Gastrocnemius medialis (tissue), 4 donors: ENCODE data around the gene DUOX1. TPM values are rescaled to one million over a fixed set of nuclear protein-coding genes. Genes with fewer than 3 reads are reported as not detected.

Experiments
- ATAC-seq, 2 donors: fragments of 150-250 bp; one replicate each; pipeline ENCODE4 v1.9.1; 2016
- DNase-seq, 2 donors: peaks; one replicate each; pipeline ENCODE4 v3.0.0-alpha.2; 2019
- H3K27ac ChIP-seq, 4 donors: fragments of 200-600 bp; sonication (generic); 1 replicate in 1 of 4; 2 replicates in 3 of 4; pipeline ENCODE4 v1.5.1; 2016 to 2018; ENCODE audit warnings: mild to moderate bottlenecking in 2 of 4, moderate library complexity in 1 of 4
- H3K27me3 ChIP-seq, 3 donors: fragments of 200-600 bp; sonication (generic) in 2 of 3; 1 replicate in 1 of 3; 2 replicates in 2 of 3; pipeline versions ENCODE4 v1.5.1 to v1.6.0; 2016 to 2019; ENCODE audit warnings: mild to moderate bottlenecking in 1 of 3, moderate library complexity in 1 of 3
- H3K36me3 ChIP-seq, 2 donors: fragments of 200-600 bp; sonication (generic) in 1 of 2; one replicate each; pipeline ENCODE4 v1.5.1; 2017 to 2018
- H3K4me1 ChIP-seq, 2 donors: fragments of 200-600 bp; sonication (generic) in 1 of 2; one replicate each; pipeline ENCODE4 v1.5.1; 2016 to 2017; ENCODE audit warnings: mild to moderate bottlenecking in 2 of 2
- H3K4me3 ChIP-seq, 4 donors: fragments of 200-600 bp; sonication (generic) in 3 of 4; 1 replicate in 1 of 4; 2 replicates in 3 of 4; pipeline ENCODE4 v1.5.1; 2016 to 2019; ENCODE audit warnings: mild to moderate bottlenecking in 2 of 4
- H3K9me3 ChIP-seq, 3 donors: fragments of 200-600 bp; sonication (generic) in 2 of 3; 1 replicate in 1 of 3; 2 replicates in 2 of 3; pipeline ENCODE4 v1.5.1; 2016 to 2019
- CTCF ChIP-seq, 5 experiments: fragments of 450-650 bp in 3 of 5; fragments of 200-600 bp in 2 of 5; sonication (generic) in 2 of 5; IDR thresholded peaks in 4 of 5; conservative IDR thresholded peaks in 1 of 5; 1 replicate in 4 of 5; 2 replicates in 1 of 5; pipeline ENCODE4 v1.5.1; 2016 to 2019; ENCODE audit warnings: antibody characterized with exemption in 5 of 5, mild to moderate bottlenecking in 3 of 5, moderate library complexity in 3 of 5
- POLR2A ChIP-seq, 2 donors: fragments of 450-650 bp; IDR thresholded peaks; one replicate each; pipeline ENCODE4 v1.6.1; 2017; ENCODE audit warnings: antibody characterized with exemption in 2 of 2, mild to moderate bottlenecking in 2 of 2, moderate library complexity in 2 of 2
- in situ Hi-C, 4 donors: fragments of 200-750 bp; cut with MboI; loops; one replicate each; pipeline versions ENCODE4 v1.15.0 to v1.8.0; 2017; ENCODE audit warnings: low sequenced_read_pairs in 4 of 4
- intact Hi-C: fragments of 100-400 bp; cut with DNase I; formaldehyde crosslinking; loops from one replicate; pipeline ENCODE4 v1.15.1; 2023; ENCODE audit warnings: low total_unique reads
- total RNA-seq, 4 donors: library from RNA; depleted of rRNA; stranded (reverse); fragments of >200 nt; gene quantifications; one replicate each; pipeline versions ENCODE4 v1.1.0 to v1.2.3, GENCODE V29; 2016

DUOX1 gene
- total RNA-seq, 4 donors from 2014 or later, result 0.07 to 0.56 (median 0.13) TPM; not detected in 1

- H3K4me1 ChIP-seq, result no peaks in the 10 kb centered on the region
- TF ChIP-seq POLR2A (IDR thresholded peaks at IDR 0.05), result no peak
- TF ChIP-seq CTCF (IDR thresholded peaks at IDR 0.05 in 4 of 5, conservative IDR thresholded peaks at IDR 0.05 in 1 of 5), result no peak
- DNase-seq, result no peak
- intact Hi-C loops, result no loop called here
- H3K27me3 ChIP-seq, result peaks cover 18 to 23% (median 21%) of the 10 kb centered on the region in 3 donors
- H3K36me3 ChIP-seq, result no peaks in the 10 kb centered on the region
- no peak overlapping the region for H3K4me3 ChIP-seq
- ATAC-seq, result no peak
- no peaks in the 10 kb centered on the region for H3K9me3 ChIP-seq
- no peak overlapping the region for H3K27ac ChIP-seq
- in situ Hi-C loops, result no loop called here
Measured at GRCh38 chr15:45105586-45105985, 24.2 kb upstream of the DUOX1 start.

GRCh38 chr15:45106002-45106790 is 23.6 kb upstream of the DUOX1 start:
- no peak for TF ChIP-seq POLR2A (IDR thresholded peaks at IDR 0.05)
- TF ChIP-seq CTCF (IDR thresholded peaks at IDR 0.05 in 4 of 5, conservative IDR thresholded peaks at IDR 0.05 in 1 of 5), result no peak
- intact Hi-C loops (no loop called here), in situ Hi-C loops (no loop called here)
- H3K36me3 ChIP-seq, result no peaks in the 10 kb centered on the region
- DNase-seq (no peak), ATAC-seq (no peak)
- H3K27ac ChIP-seq, result no peak overlapping the region
- no peaks in the 10 kb centered on the region for H3K4me1 ChIP-seq
- H3K9me3 ChIP-seq, result no peaks in the 10 kb centered on the region
- peaks cover 18 to 24% (median 22%) of the 10 kb centered on the region in 3 donors for H3K27me3 ChIP-seq
- H3K4me3 ChIP-seq, result no peak overlapping the region

GRCh38 chr15:45107941-45108630 is 21.7 kb upstream of the DUOX1 start:
- Histone ChIP-seq H3K9me3 (no peaks in the 10 kb centered on the region), H3K4me1 (peaks cover 0 to 5% of the 10 kb centered on the region in 2 donors), H3K4me3 (no peak overlapping the region), H3K27ac (no peak overlapping the region), H3K27me3 (peaks cover 33 to 42% (median 41%) of the 10 kb centered on the region in 3 donors), H3K36me3 (no peaks in the 10 kb centered on the region)
- ATAC-seq, result no peak
- in situ Hi-C loops, result no loop called here
- DNase-seq, result no peak
- intact Hi-C loops, result no loop called here
- TF ChIP-seq CTCF (IDR thresholded peaks at IDR 0.05 in 4 of 5, conservative IDR thresholded peaks at IDR 0.05 in 1 of 5) (no peak), POLR2A (IDR thresholded peaks at IDR 0.05) (no peak)

GRCh38 chr15:45110256-45110820 is 19.5 kb upstream of the DUOX1 start:
- no peak for DNase-seq
- peaks cover 3 to 6% of the 10 kb centered on the region in 2 donors for H3K4me1 ChIP-seq
- no peak overlapping the region for H3K27ac ChIP-seq
- no peak overlapping the region for H3K4me3 ChIP-seq
- peaks cover 56 to 65% (median 64%) of the 10 kb centered on the region in 3 donors for H3K27me3 ChIP-seq
- H3K36me3 ChIP-seq, result no peaks in the 10 kb centered on the region
- in situ Hi-C loops (no loop called here), intact Hi-C loops (no loop called here)
- TF ChIP-seq POLR2A (IDR thresholded peaks at IDR 0.05) (no peak), CTCF (IDR thresholded peaks at IDR 0.05 in 4 of 5, conservative IDR thresholded peaks at IDR 0.05 in 1 of 5) (no peak)
- no peak for ATAC-seq
- no peaks in the 10 kb centered on the region for H3K9me3 ChIP-seq
